Measurements from ENCODE around the gene SCN1B.
A peak's percentile ranks its signal among the peaks of the same experiment; 100 is the strongest.
"Not testable (repeated sequence)": the region's sequence is repeated elsewhere in the genome, so short reads cannot be mapped to it uniquely, and the experiment has no call there.

The SCN1B gene

DNA sequence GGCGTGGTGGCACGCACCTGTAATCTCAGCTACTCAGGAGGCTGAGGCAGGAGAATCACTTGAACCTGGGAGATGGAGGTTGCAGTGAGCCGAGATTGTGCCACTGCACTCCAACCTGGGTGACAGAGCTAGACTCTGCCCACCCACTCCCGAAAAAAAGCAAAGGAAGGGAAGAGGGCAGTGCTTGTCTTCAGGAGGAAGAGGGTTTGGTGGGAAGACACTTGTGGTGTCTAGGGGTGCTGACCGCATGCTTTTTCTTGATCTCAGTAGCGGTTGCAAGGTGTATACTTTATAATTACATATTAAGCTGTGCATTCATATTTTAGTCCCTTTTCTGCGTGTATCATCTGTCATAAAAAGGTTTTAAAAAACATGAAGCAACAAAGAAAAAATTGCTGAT is 37.7 kb upstream of the SCN1B start:
- H3K4me3 ChIP-seq (ENCODE audit: low read length in 2 of 2); H3K36me3 ChIP-seq (ENCODE audit: control insufficient read depth in 2 of 2, insufficient read depth in 2 of 2, low read length in 2 of 2); H3K27ac ChIP-seq (ENCODE audit: low read depth in 2 of 2, low read length in 2 of 2); H3K9ac ChIP-seq (ENCODE audit: low read depth in 1 of 2, low read length in 2 of 2); H3K9me3 ChIP-seq (ENCODE audit: control insufficient read depth in 2 of 2, low read length in 2 of 2); H3K27me3 ChIP-seq (ENCODE audit: control insufficient read depth in 2 of 2, insufficient read depth in 2 of 2, low read length in 2 of 2): not testable (repeated sequence)
- H3K4me1 ChIP-seq (ENCODE audit: control insufficient read depth in 2 of 2, insufficient read depth in 2 of 2, low read length in 2 of 2): peaks cover 20 to 21% of the 10 kb centered on the region in 2 donors

DNA sequence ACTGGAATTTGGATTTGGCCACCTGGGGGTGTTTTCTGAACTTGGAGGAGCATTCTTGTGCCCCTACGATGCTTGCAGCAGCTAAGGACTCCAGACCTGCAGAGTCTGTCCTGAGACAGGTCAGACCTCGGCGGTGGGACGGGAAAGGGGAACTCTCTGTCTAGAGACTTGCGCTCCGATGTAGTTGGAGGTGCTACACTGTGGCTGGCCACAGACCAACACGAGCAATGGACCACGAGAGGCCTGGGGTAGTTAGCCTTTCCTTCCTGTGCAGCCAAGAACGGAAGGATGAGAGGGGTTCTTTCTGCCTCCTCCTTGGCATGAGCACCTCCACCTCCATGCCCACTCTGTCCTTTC is 36.0 kb upstream of the SCN1B start:
- no peaks in the 10 kb centered on the region for H3K27me3 ChIP-seq (ENCODE audit: control insufficient read depth in 2 of 2, insufficient read depth in 2 of 2, low read length in 2 of 2)
- peak overlapping the region in 1 of 2 donors; percentile 48 for H3K9ac ChIP-seq (ENCODE audit: low read depth in 1 of 2, low read length in 2 of 2)
- no peak overlapping the region for H3K4me3 ChIP-seq (ENCODE audit: low read length in 2 of 2)
- H3K9me3 ChIP-seq (ENCODE audit: control insufficient read depth in 2 of 2, low read length in 2 of 2): no peaks in the 10 kb centered on the region
- peak overlapping the region; percentile 64 to 74 for H3K27ac ChIP-seq (ENCODE audit: low read depth in 2 of 2, low read length in 2 of 2)
- H3K36me3 ChIP-seq (ENCODE audit: control insufficient read depth in 2 of 2, insufficient read depth in 2 of 2, low read length in 2 of 2): no peaks in the 10 kb centered on the region
- H3K4me1 ChIP-seq (ENCODE audit: control insufficient read depth in 2 of 2, insufficient read depth in 2 of 2, low read length in 2 of 2): peaks cover 27% of the 10 kb centered on the region in 2 donors

DNA sequence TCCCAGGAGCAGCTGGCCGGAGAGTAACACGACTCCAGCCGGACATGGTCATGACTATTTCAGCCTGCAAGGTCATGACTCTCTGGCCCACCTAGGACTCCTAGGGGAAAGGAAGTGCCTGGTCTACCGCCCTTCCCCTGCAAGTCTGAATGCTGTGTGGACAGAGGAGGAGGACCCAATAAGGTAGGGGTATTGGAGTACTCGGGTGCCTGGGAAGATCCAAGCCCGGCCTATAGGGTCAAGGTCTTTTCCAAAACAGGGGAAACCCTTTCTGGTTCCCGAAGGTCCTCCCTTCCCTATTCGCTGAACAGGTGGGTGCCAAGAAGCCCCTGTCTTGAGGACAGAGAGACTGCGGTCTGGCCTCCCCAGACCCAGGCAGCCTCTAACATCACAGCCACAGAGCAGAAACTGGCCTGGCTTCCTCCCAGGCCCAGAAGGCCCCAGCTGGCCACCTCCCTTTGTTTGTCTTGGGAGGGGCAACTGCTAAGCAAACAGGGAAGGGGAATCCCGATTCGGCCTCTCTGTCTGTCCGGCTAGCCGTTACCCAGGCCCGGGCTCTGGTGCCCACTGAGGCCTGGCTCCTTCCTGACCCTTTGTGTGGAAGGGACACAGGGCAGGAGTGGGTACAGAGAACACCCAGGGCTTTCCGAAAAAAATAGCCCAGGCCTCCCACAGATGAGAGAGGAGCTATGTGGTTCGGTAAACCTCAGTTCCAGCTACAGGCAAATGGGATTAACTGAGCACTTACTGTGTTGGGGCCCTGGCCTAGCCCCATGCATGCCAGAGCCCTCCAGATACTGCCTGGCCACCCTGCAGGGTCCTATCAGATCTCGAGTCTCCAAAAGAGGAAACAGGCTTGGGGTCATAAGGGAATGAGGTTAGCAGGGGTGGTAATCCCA is 35.4 kb upstream of the SCN1B start:
- no peaks in the 10 kb centered on the region for H3K9me3 ChIP-seq (ENCODE audit: control insufficient read depth in 2 of 2, low read length in 2 of 2)
- H3K4me3 ChIP-seq (ENCODE audit: low read length in 2 of 2): peak overlapping the region in 1 of 2 donors; percentile 9
- H3K4me1 ChIP-seq (ENCODE audit: control insufficient read depth in 2 of 2, insufficient read depth in 2 of 2, low read length in 2 of 2): peaks cover 32 to 34% of the 10 kb centered on the region in 2 donors
- peak overlapping the region; percentile 64 to 74 for H3K27ac ChIP-seq (ENCODE audit: low read depth in 2 of 2, low read length in 2 of 2)
- H3K36me3 ChIP-seq (ENCODE audit: control insufficient read depth in 2 of 2, insufficient read depth in 2 of 2, low read length in 2 of 2): no peaks in the 10 kb centered on the region
- no peaks in the 10 kb centered on the region for H3K27me3 ChIP-seq (ENCODE audit: control insufficient read depth in 2 of 2, insufficient read depth in 2 of 2, low read length in 2 of 2)
- peak overlapping the region in 1 of 2 donors; percentile 48 for H3K9ac ChIP-seq (ENCODE audit: low read depth in 1 of 2, low read length in 2 of 2)

DNA sequence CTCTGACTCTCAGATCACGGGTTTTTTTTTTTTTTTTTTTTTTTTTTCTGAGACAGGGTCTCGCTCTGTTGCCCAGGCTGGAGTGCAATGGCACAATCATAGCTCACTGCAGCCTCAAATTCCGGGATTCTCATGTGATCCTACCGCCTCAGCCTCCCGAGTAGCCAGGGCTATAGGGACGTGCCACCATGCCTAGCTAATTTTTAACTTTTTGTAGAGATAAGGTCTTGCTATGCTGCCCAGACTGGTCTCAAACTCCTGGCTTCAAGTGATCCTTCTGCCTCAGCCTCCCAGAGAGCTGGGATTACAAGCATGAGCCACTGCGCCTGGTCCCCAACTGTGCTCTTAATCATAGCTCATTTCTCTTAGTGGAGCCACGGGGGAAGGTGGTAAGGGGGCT is 34.7 kb upstream of the SCN1B start:
- peaks cover 33 to 34% of the 10 kb centered on the region in 2 donors for H3K4me1 ChIP-seq (ENCODE audit: control insufficient read depth in 2 of 2, insufficient read depth in 2 of 2, low read length in 2 of 2)
- H3K9ac ChIP-seq (ENCODE audit: low read depth in 1 of 2, low read length in 2 of 2): no peak overlapping the region
- H3K27ac ChIP-seq (ENCODE audit: low read depth in 2 of 2, low read length in 2 of 2): peak overlapping the region; percentile 64 to 74
- no peaks in the 10 kb centered on the region for H3K27me3 ChIP-seq (ENCODE audit: control insufficient read depth in 2 of 2, insufficient read depth in 2 of 2, low read length in 2 of 2)
- no peaks in the 10 kb centered on the region for H3K9me3 ChIP-seq (ENCODE audit: control insufficient read depth in 2 of 2, low read length in 2 of 2)
- H3K36me3 ChIP-seq (ENCODE audit: control insufficient read depth in 2 of 2, insufficient read depth in 2 of 2, low read length in 2 of 2): no peaks in the 10 kb centered on the region
- no peak overlapping the region for H3K4me3 ChIP-seq (ENCODE audit: low read length in 2 of 2)

DNA sequence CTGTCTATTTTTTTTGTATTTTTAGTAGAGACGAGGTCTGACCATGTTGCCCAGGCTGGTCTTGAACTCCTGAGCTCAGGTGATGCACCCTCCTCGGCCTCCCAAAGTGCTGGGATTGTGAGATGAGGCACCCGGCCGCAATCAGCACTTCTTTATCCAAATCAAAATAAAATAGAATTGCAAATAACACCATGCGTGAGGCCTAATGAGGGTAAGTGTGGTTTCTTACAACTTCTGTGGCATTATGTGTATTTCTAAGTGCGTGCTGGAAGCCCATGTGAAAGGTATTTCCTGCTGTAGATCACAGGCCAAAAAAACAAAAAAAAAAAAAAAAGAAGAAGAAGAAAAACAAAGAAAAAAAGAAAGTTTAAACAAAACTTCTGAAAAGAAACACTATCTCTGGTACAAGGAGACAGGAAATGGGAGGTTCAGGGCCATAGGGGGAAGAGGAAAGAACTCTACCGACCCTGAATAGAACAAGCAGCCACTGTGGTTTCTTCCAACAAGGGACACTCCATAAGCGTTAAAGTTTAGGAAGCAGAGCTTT is 33.1 kb upstream of the SCN1B start:
- H3K4me1 ChIP-seq (ENCODE audit: control insufficient read depth in 2 of 2, insufficient read depth in 2 of 2, low read length in 2 of 2): peaks cover 33 to 47% of the 10 kb centered on the region in 2 donors
- H3K27ac ChIP-seq (ENCODE audit: low read depth in 2 of 2, low read length in 2 of 2): peak overlapping the region in 1 of 2 donors; percentile 48
- H3K36me3 ChIP-seq (ENCODE audit: control insufficient read depth in 2 of 2, insufficient read depth in 2 of 2, low read length in 2 of 2): no peaks in the 10 kb centered on the region
- no peaks in the 10 kb centered on the region for H3K9me3 ChIP-seq (ENCODE audit: control insufficient read depth in 2 of 2, low read length in 2 of 2)
- H3K27me3 ChIP-seq (ENCODE audit: control insufficient read depth in 2 of 2, insufficient read depth in 2 of 2, low read length in 2 of 2): no peaks in the 10 kb centered on the region
- no peak overlapping the region for H3K4me3 ChIP-seq (ENCODE audit: low read length in 2 of 2)
- H3K9ac ChIP-seq (ENCODE audit: low read depth in 1 of 2, low read length in 2 of 2): no peak overlapping the region

DNA sequence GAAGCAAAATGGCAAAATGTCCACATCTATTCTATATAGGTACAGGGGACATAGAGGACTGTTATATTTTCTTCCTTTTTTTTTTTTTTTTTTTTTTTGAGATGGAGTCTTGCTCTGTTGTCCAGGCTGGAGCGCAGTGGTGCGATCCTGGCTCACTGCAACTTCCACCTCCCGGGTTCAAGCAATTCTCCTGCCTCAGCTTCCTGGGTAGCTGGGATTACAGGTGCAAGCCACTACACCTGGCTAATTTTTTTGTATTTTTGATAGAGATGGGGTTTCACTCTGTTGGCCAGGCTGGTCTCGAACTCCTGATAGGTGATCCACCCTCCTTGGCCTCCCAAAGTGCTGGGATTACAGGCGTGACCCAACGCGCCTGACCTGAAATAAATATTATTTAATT is 32.0 kb upstream of the SCN1B start:
- not testable (repeated sequence) for H3K9ac ChIP-seq (ENCODE audit: low read depth in 1 of 2, low read length in 2 of 2); H3K36me3 ChIP-seq (ENCODE audit: control insufficient read depth in 2 of 2, insufficient read depth in 2 of 2, low read length in 2 of 2); H3K9me3 ChIP-seq (ENCODE audit: control insufficient read depth in 2 of 2, low read length in 2 of 2); H3K27ac ChIP-seq (ENCODE audit: low read depth in 2 of 2, low read length in 2 of 2); H3K4me3 ChIP-seq (ENCODE audit: low read length in 2 of 2); H3K27me3 ChIP-seq (ENCODE audit: control insufficient read depth in 2 of 2, insufficient read depth in 2 of 2, low read length in 2 of 2)
- peaks cover 41 to 55% of the 10 kb centered on the region in 2 donors for H3K4me1 ChIP-seq (ENCODE audit: control insufficient read depth in 2 of 2, insufficient read depth in 2 of 2, low read length in 2 of 2)

DNA sequence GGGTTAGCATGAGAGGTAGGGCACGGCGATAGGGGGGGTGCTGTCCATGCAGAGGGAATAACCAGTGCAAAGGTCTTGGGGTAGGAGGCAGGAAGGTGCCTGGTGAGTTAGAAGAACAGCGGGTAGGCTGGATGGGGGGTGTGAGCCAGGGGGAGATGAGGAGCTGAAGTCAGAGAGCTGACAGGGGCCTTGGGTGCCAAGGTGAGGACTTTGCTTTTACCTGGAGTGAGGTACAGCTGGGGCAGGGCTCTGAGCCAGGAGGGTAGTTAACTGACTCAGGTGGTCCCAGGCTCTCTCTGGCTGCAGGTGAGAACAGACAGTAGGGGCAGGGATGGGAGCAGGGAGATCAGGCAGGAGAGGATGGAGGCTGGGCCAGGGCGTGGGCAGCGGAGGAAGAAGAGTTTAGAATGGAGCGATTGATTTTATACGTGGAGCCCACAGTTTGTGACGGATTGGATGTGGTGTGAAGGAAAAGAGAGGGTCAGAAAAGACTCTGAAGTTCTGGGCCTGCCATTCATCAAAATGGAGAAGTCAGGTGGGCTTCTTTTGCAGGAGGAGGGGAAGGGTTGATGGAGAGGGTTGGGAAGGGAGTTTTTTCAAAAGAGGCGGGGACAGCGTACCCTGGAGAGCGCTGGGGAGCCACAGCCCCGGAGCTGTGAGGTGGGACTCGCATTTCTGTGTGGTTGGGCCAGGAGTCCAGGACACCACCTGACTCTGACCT is 31.3 kb upstream of the SCN1B start:
- peaks cover 48 to 62% of the 10 kb centered on the region in 2 donors for H3K4me1 ChIP-seq (ENCODE audit: control insufficient read depth in 2 of 2, insufficient read depth in 2 of 2, low read length in 2 of 2)

DNA sequence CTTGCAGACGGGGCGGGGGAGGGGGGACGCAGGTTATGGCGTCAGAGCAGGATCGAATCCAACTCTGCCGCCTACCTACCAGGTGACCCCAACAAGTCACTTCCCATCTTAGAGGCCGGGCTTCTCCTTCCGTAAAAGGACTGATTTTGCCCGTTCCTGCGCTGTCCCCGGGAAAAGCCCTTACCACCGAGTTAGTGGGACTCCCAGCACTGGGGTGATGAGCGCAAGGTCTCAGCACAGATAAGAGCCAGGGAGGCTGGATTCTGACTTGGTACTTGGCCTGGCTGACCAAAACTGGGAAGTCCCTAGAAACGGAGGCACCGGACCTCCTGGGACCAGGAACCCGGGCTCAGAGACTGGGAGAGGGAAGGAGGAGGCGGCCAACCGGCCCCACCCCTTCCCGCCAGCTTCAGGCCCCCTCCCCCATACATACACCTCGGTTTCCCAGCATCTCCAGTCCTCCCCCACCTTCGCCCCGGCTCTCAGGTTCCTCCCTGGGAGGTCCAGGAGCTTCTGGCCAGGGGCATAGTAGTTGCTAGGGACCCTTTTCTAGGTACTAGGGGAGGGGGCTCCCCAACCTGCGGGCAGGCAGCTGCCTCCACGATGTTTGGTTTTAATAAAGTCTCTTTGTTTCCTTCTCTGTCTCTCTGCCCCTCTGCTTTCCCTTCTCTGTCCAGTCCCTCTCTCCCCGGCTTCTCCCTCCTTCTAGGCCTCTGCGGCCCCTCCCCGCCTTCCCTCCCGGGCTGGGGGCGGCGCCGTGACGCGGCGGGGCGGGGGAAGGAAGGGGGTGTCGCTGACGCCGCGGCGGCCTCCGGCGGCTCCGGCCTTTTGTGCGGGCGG is 30.6 kb upstream of the SCN1B start, which contains the start of gene GRAMD1A:
Gene GRAMD1A, plus strand, starts transcription at position 826 of the 840 bp plus-strand sequence. CDS start 156 bp downstream, outside the sequence.
- H3K4me3 ChIP-seq (ENCODE audit: low read length in 2 of 2): peak within 1 kb of the TSS; percentile 72 to 82
- no peaks in the 10 kb centered on the region for H3K9me3 ChIP-seq (ENCODE audit: control insufficient read depth in 2 of 2, low read length in 2 of 2)
- peak within 1 kb of the TSS; percentile 81 to 85 for H3K9ac ChIP-seq (ENCODE audit: low read depth in 1 of 2, low read length in 2 of 2)
- peak within 1 kb of the TSS; percentile 94 to 97 for H3K27ac ChIP-seq (ENCODE audit: low read depth in 2 of 2, low read length in 2 of 2)
- H3K36me3 ChIP-seq (ENCODE audit: control insufficient read depth in 2 of 2, insufficient read depth in 2 of 2, low read length in 2 of 2): peaks cover 0 to 3% of the 10 kb centered on the region in 2 donors
- peaks cover 50 to 63% of the 10 kb centered on the region in 2 donors for H3K4me1 ChIP-seq (ENCODE audit: control insufficient read depth in 2 of 2, insufficient read depth in 2 of 2, low read length in 2 of 2)
- H3K27me3 ChIP-seq (ENCODE audit: control insufficient read depth in 2 of 2, insufficient read depth in 2 of 2, low read length in 2 of 2): no peaks in the 10 kb centered on the region

More for the DNA sequence above, 31.3 kb upstream of the SCN1B start:
- H3K27me3 ChIP-seq (ENCODE audit: control insufficient read depth in 2 of 2, insufficient read depth in 2 of 2, low read length in 2 of 2): no peaks in the 10 kb centered on the region
- peaks cover 0 to 3% of the 10 kb centered on the region in 2 donors for H3K36me3 ChIP-seq (ENCODE audit: control insufficient read depth in 2 of 2, insufficient read depth in 2 of 2, low read length in 2 of 2)
- no peaks in the 10 kb centered on the region for H3K9me3 ChIP-seq (ENCODE audit: control insufficient read depth in 2 of 2, low read length in 2 of 2)
- peak overlapping the region; percentile 66 to 74 for H3K4me3 ChIP-seq (ENCODE audit: low read length in 2 of 2)
- H3K9ac ChIP-seq (ENCODE audit: low read depth in 1 of 2, low read length in 2 of 2): peak overlapping the region; percentile 81 to 85
- H3K27ac ChIP-seq (ENCODE audit: low read depth in 2 of 2, low read length in 2 of 2): peak overlapping the region; percentile 94 to 97

DNA sequence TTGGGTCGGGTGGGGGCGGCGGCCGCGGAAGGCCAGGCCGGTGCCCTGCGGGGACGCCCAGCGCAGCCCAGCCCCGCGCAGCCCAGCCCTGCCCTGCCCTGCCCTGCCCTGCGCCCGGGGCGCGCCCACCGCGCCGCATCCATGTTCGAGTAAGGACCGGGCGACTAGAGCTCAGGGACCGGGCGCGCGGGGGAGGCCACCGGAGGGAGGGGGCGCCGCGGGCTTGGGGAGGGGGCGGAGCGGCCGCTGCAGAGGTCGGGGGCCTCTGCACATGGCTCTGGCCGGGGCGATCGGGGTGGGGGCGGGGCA is 30.0 kb upstream of the SCN1B start:
- Histone ChIP-seq H3K9me3 (ENCODE audit: control insufficient read depth in 2 of 2, low read length in 2 of 2) (no peaks in the 10 kb centered on the region), H3K9ac (ENCODE audit: low read depth in 1 of 2, low read length in 2 of 2) (peak overlapping the region in 1 of 2 donors; percentile 77), H3K36me3 (ENCODE audit: control insufficient read depth in 2 of 2, insufficient read depth in 2 of 2, low read length in 2 of 2) (peaks cover 0 to 3% of the 10 kb centered on the region in 2 donors), H3K4me3 (ENCODE audit: low read length in 2 of 2) (peak overlapping the region in 1 of 2 donors; percentile 72), H3K27me3 (ENCODE audit: control insufficient read depth in 2 of 2, insufficient read depth in 2 of 2, low read length in 2 of 2) (no peaks in the 10 kb centered on the region), H3K4me1 (ENCODE audit: control insufficient read depth in 2 of 2, insufficient read depth in 2 of 2, low read length in 2 of 2) (peaks cover 47 to 62% of the 10 kb centered on the region in 2 donors), H3K27ac (ENCODE audit: low read depth in 2 of 2, low read length in 2 of 2) (peak overlapping the region; percentile 94 to 97)

All from mucosa of rectum (tissue), 2 donors.